CD14-positive monocyte (primary cell): ENCODE measurements around the gene CPT1A. TPM values are rescaled to one million over a fixed set of nuclear protein-coding genes. Genes with fewer than 3 reads are reported as not detected.

Source experiments
- DNase-seq, 3 donors: peaks; one replicate each; pipeline ENCODE4 v3.0.0-alpha.2; 2011 to 2022
- H2AFZ ChIP-seq: 2 replicates; pipeline ENCODE4 v1.6.0; 2012; ENCODE audit warnings: mild to moderate bottlenecking, low read depth, low read length, inconsistent platforms; ENCODE audit not compliant: insufficient read depth, poor library complexity, severe bottlenecking
- H3K27ac ChIP-seq, 2 donors: 1 replicate in 1 of 2; 2 replicates in 1 of 2; pipeline ENCODE4 v1.5.1; 2012 to 2013; ENCODE audit warnings: low read length in 2 of 2, control low read depth in 1 of 2, inconsistent platforms in 1 of 2, low read depth in 1 of 2, mild to moderate bottlenecking in 1 of 2
- H3K27me3 ChIP-seq, 2 donors: one replicate each; pipeline versions ENCODE4 v1.6.0 to v1.6.1; 2011 to 2013; ENCODE audit warnings: low read length in 2 of 2; ENCODE audit not compliant: control insufficient read depth in 2 of 2, insufficient read depth in 2 of 2
- H3K36me3 ChIP-seq, 2 donors: replicated peaks in 1 of 2; 1 replicate in 1 of 2; 2 replicates in 1 of 2; pipeline versions ENCODE4 v1.5.1 to v1.6.1; 2012 to 2013; ENCODE audit warnings: low read length in 2 of 2, control low read depth in 1 of 2, inconsistent platforms in 1 of 2, mild to moderate bottlenecking in 1 of 2; ENCODE audit not compliant: insufficient read depth in 2 of 2, control insufficient read depth in 1 of 2
- H3K4me1 ChIP-seq, 2 donors: 1 replicate in 1 of 2; 2 replicates in 1 of 2; pipeline versions ENCODE4 v1.5.1 to v1.6.1; 2012 to 2013; ENCODE audit warnings: low read length in 2 of 2, control low read depth in 1 of 2, inconsistent platforms in 1 of 2, mild to moderate bottlenecking in 1 of 2, moderate library complexity in 1 of 2; ENCODE audit not compliant: insufficient read depth in 2 of 2, control insufficient read depth in 1 of 2
- H3K4me2 ChIP-seq: replicated peaks from 2 replicates; pipeline ENCODE3; 2012; ENCODE audit warnings: low read length, moderate library complexity, mild to moderate bottlenecking; ENCODE audit not compliant: poor library complexity, severe bottlenecking; ENCODE audit errors: extremely low read depth
- H3K4me3 ChIP-seq, 3 experiments: fragments of 200-600 bp in 1 of 3; sonication (generic) in 1 of 3; replicated peaks in 1 of 3; 1 replicate in 2 of 3; 2 replicates in 1 of 3; pipeline ENCODE4 v1.5.1; 2011 to 2013; ENCODE audit warnings: low read length in 3 of 3, mild to moderate bottlenecking in 3 of 3, control low read depth in 2 of 3, low read depth in 2 of 3, inconsistent platforms in 1 of 3, moderate library complexity in 1 of 3
- H3K79me2 ChIP-seq: 2 replicates; pipeline ENCODE4 v1.6.0; 2012; ENCODE audit warnings: mild to moderate bottlenecking, control low read depth, inconsistent platforms, low read length, moderate library complexity; ENCODE audit not compliant: insufficient read depth
- H3K9ac ChIP-seq: 2 replicates; pipeline ENCODE4 v1.6.0; 2017; ENCODE audit warnings: low read length, mild to moderate bottlenecking; ENCODE audit not compliant: insufficient read depth, poor library complexity, severe bottlenecking
- H3K9me3 ChIP-seq, 2 donors: replicated peaks in 1 of 2; 1 replicate in 1 of 2; 2 replicates in 1 of 2; pipeline versions ENCODE4 v1.5.1 to v1.6.1; 2012 to 2013; ENCODE audit warnings: low read length in 2 of 2, control low read depth in 1 of 2; ENCODE audit not compliant: control insufficient read depth in 1 of 2, insufficient read depth in 1 of 2
- H4K20me1 ChIP-seq: 2 replicates; pipeline ENCODE4 v1.6.0; 2012; ENCODE audit warnings: mild to moderate bottlenecking, low read length, control low read depth, moderate library complexity; ENCODE audit not compliant: insufficient read depth
- H3K27ac Mint-ChIP-seq, 7 donors: one replicate each; pipeline ENCODE4 v1.8.0; 2020; ENCODE audit warnings: mild to moderate bottlenecking in 7 of 7, mixed read lengths in 7 of 7, moderate library complexity in 6 of 7, inconsistent platforms in 2 of 7
- H3K27me3 Mint-ChIP-seq, 3 donors: one replicate each; pipeline ENCODE4 v1.8.0; 2021 to 2022; ENCODE audit warnings: low read depth in 3 of 3, mild to moderate bottlenecking in 3 of 3, mixed read lengths in 3 of 3, moderate library complexity in 3 of 3, inconsistent platforms in 1 of 3
- H3K36me3 Mint-ChIP-seq, 2 donors: one replicate each; pipeline ENCODE4 v1.8.0; 2020; ENCODE audit warnings: mixed read lengths in 2 of 2, inconsistent platforms in 1 of 2, mild to moderate bottlenecking in 1 of 2
- H3K4me1 Mint-ChIP-seq: one replicate; pipeline ENCODE4 v1.8.0; 2020; ENCODE audit warnings: mild to moderate bottlenecking, mixed read lengths
- H3K4me3 Mint-ChIP-seq, 2 donors: one replicate each; pipeline ENCODE4 v1.8.0; 2020; ENCODE audit warnings: mild to moderate bottlenecking in 2 of 2, mixed read lengths in 2 of 2, moderate library complexity in 1 of 2
- H3K9me3 Mint-ChIP-seq, 7 donors: one replicate each; pipeline ENCODE4 v1.8.0; 2020 to 2022; ENCODE audit warnings: mixed read lengths in 7 of 7, mild to moderate bottlenecking in 6 of 7, moderate library complexity in 6 of 7, inconsistent platforms in 2 of 7
- CTCF ChIP-seq: fragments of 200-600 bp; IDR thresholded peaks from one replicate; pipeline ENCODE4 v1.8.0; 2022; ENCODE audit warnings: antibody characterized with exemption, mild to moderate bottlenecking
- WGBS: methylation state at CpG from one replicate; pipeline ENCODE4 v1.1.5; 2013; ENCODE audit warnings: missing lambda C conversion rate; ENCODE audit not compliant: insufficient coverage; 5-methylcytosine and 5-hydroxymethylcytosine counted together
- intact Hi-C, 2 donors: fragments of 100-400 bp; cut with micrococcal nuclease; formaldehyde crosslinking; loops; one replicate each; pipeline versions ENCODE4 v1.15.0 to v1.15.1; 2023
- polyA plus RNA-seq, 3 donors: library from polyadenylated mRNA; depleted of rRNA in 1 of 3; unstranded in 2 of 3; stranded (reverse) in 1 of 3; fragments of 300-500 nt in 2 of 3; fragments of >200 nt in 1 of 3; fragmentation: Illumina TruSeq in 2 of 3; gene quantifications; 1 replicate in 2 of 3; 2 replicates in 1 of 3; pipeline ENCODE4 v1.2.3, GENCODE V29; 2012 to 2021

Gene CPT1A
- polyA plus RNA-seq, 3 donors: 5.6 to 42.5 (median 7.0) TPM

- no peak for TF ChIP-seq CTCF
- peaks cover 67 to 91% of the 10 kb centered on the region in 2 donors for H3K36me3 Mint-ChIP-seq
- H3K36me3 ChIP-seq: peaks cover 78 to 97% of the 10 kb centered on the region in 2 donors
Measured at GRCh38 chr11:68810164-68810563, 31.6 kb downstream of the CPT1A start.

GRCh38 chr11:68809506-68809905 lies 32.2 kb downstream of the CPT1A start:
- intact Hi-C loops: no loop called here

More at GRCh38 chr11:68810164-68810563, 31.6 kb downstream of the CPT1A start:
- H3K4me2 ChIP-seq: no peak overlapping the region
- no peaks in the 10 kb centered on the region for H3K9me3 ChIP-seq
- no peak overlapping the region for H3K4me3 ChIP-seq
- no peak overlapping the region for H3K4me3 Mint-ChIP-seq
- H3K27me3 Mint-ChIP-seq: peaks cover 0 to 2% (median 0%) of the 10 kb centered on the region in 3 donors
- H3K27me3 ChIP-seq: no peaks in the 10 kb centered on the region
- peaks cover 51% of the 10 kb centered on the region for H4K20me1 ChIP-seq
- peaks cover 0 to 2% (median 0%) of the 10 kb centered on the region in 7 donors for H3K9me3 Mint-ChIP-seq
- DNase-seq: no peak
- H3K27ac ChIP-seq: no peak overlapping the region
- no peaks in the 10 kb centered on the region for H3K4me1 ChIP-seq
- H3K4me1 Mint-ChIP-seq: no peaks in the 10 kb centered on the region
- WGBS: 84% methylated on average over 7 of the region's 7 CpGs
- peaks cover 23% of the 10 kb centered on the region for H3K79me2 ChIP-seq
- H2AFZ ChIP-seq: no peak overlapping the region
- H3K27ac Mint-ChIP-seq: peak overlapping the region in 2 of 7 donors; percentile 26 to 57
- no peak overlapping the region for H3K9ac ChIP-seq
- intact Hi-C loops: no loop called here

More at GRCh38 chr11:68809506-68809905, 32.2 kb downstream of the CPT1A start:
- TF ChIP-seq CTCF: no peak
- Histone ChIP-seq H3K27ac (peak overlapping the region in 1 of 2 donors; percentile 41), H3K36me3 (peaks cover 78 to 97% of the 10 kb centered on the region in 2 donors), H3K9me3 (no peaks in the 10 kb centered on the region), H3K79me2 (peaks cover 23% of the 10 kb centered on the region), H3K4me2 (no peak overlapping the region), H4K20me1 (peaks cover 45% of the 10 kb centered on the region), H3K4me3 (no peak overlapping the region), H3K27me3 (no peaks in the 10 kb centered on the region), H3K9ac (no peak overlapping the region), H2AFZ (no peak overlapping the region), H3K4me1 (no peaks in the 10 kb centered on the region)
- no peak overlapping the region for H3K4me3 Mint-ChIP-seq
- 63% methylated on average over 4 of the region's 5 CpGs for WGBS
- H3K27me3 Mint-ChIP-seq: peaks cover 0 to 2% (median 0%) of the 10 kb centered on the region in 3 donors
- H3K36me3 Mint-ChIP-seq: peaks cover 63 to 91% of the 10 kb centered on the region in 2 donors
- no peaks in the 10 kb centered on the region for H3K4me1 Mint-ChIP-seq
- peak overlapping the region in 1 of 7 donors; percentile 13 for H3K27ac Mint-ChIP-seq
- H3K9me3 Mint-ChIP-seq: peaks cover 0 to 2% (median 0%) of the 10 kb centered on the region in 7 donors
- no peak for DNase-seq
